Right lobe of liver (tissue), 6 donors: Measurements from ENCODE around the gene C22orf31. TPM values are rescaled to one million over a fixed set of nuclear protein-coding genes. Genes with fewer than 3 reads are reported as not detected.

Experiments used
- ATAC-seq, 4 donors: fragments of 200-7000 bp; cut with Tn5 transposase; one replicate each; pipeline ENCODE4 v1.9.1; 2020; ENCODE audit warnings: mild to moderate bottlenecking in 4 of 4, moderate library complexity in 4 of 4
- DNase-seq, 3 donors: peaks; one replicate each; pipeline ENCODE4 v3.0.0-alpha.2; 2020
- H3K27ac ChIP-seq, 3 donors: fragments of 200-600 bp; one replicate each; pipeline ENCODE4 v1.8.0; 2022
- H3K27me3 ChIP-seq, 2 donors: fragments of 200-600 bp; one replicate each; pipeline ENCODE4 v1.8.0; 2022
- H3K36me3 ChIP-seq, 4 donors: fragments of 200-600 bp; sonication (generic) in 1 of 4; one replicate each; pipeline versions ENCODE4 v1.5.1 to v1.8.0; 2017 to 2022; ENCODE audit warnings: control low read depth in 1 of 4
- H3K4me1 ChIP-seq, 4 donors: fragments of 200-600 bp; sonication (generic) in 1 of 4; one replicate each; pipeline versions ENCODE4 v1.5.1 to v1.8.0; 2017 to 2022; ENCODE audit warnings: control low read depth in 1 of 4
- H3K4me3 ChIP-seq, 3 donors: fragments of 200-600 bp; one replicate each; pipeline ENCODE4 v1.8.0; 2022
- H3K9me3 ChIP-seq, 4 donors: fragments of 200-600 bp; sonication (generic) in 1 of 4; one replicate each; pipeline versions ENCODE4 v1.5.1 to v1.8.0; 2017 to 2022; ENCODE audit warnings: control low read depth in 1 of 4
- POLR2A ChIP-seq: fragments of 450-650 bp; IDR thresholded peaks from one replicate; pipeline ENCODE4 v1.6.1; 2017; ENCODE audit warnings: antibody characterized with exemption, mild to moderate bottlenecking
- WGBS: methylation state at CpG from one replicate; pipeline ENCODE4 v1.1.6; 2018; ENCODE audit warnings: low coverage, low lambda C conversion rate; ENCODE audit not compliant: insufficient coverage; ENCODE audit errors: missing lambda C conversion rate; 5-methylcytosine and 5-hydroxymethylcytosine counted together
- intact Hi-C, 2 donors: fragments of 100-400 bp; cut with DNase I; formaldehyde crosslinking; loops; one replicate each; pipeline versions ENCODE4 v1.11.2 to v1.14.1; 2022
- total RNA-seq, 6 experiments: library from RNA; depleted of rRNA in 2 of 6; stranded (reverse); fragments of >200 nt in 2 of 6; fragmentation: NEBNext Ultra II Directional in 3 of 6; extraction: Animal tissue kit (Norgen Biotek cat#: 25700) in 3 of 6; gene quantifications; one replicate each; pipeline versions ENCODE4 v1.1.0 to v1.2.4, GENCODE V29; 2016 to 2023
- TF ChIP-seq, protein P1 (sequence below), 4 donors: fragments of 200-600 bp in 3 of 4; fragments of 450-650 bp in 1 of 4; IDR thresholded peaks; one replicate each; pipeline versions ENCODE4 v1.5.1 to v1.8.0; 2016 to 2022; ENCODE audit warnings: antibody characterized with exemption in 4 of 4, mild to moderate bottlenecking in 2 of 4
- donor health status: DM: no; HTN: yes; CAD: no.
- donor health status: DM: no; HTN: no; CAD: no.
- donor health status: DM: no; HTN: no; CAD: no.
- donor health status: DM: no; HTN: yes; CAD: no.
- donor health status: DM: no; HTN: yes; CAD: no.

The C22orf31 gene
- total RNA-seq, 6 experiments from 2014 or later, result not detected

DNA sequence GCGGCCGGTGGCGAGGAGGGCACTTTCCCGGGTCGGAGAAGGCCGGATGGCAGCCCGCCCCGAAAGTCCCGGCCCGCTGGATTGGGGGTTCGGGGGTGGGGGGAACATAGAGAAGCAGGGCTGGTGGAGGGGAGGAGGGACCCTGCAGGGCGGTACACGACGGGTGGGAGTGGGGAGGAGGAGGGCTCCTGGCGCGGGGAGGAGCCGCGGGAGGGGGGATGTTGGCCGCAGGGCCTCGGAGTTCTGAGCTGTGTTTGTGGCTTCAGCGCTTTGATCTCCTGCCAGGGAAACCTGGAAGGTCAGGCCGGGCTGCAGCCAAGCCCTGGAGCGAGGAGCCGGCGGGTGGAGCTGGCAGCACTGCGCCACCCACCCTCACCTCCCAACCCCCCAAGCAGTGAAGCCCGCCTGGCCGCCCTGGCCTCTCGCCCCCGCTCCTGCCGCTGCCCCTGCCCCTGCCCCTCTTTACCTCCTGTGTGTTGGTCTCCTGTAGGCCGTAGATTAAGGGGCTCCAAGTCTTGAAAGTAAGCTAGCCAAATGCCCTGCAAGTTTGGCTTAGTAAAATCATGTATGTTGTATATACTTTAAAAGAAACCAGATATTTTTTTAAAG, 30.9 kb downstream of the C22orf31 start:
- no peaks in the 10 kb centered on the region for H3K27me3 ChIP-seq
- DNase-seq (peak; percentile 86 to 96 (median 91)), ATAC-seq (peak; percentile 71 to 83 (median 76))
- TF ChIP-seq, protein P1, sequence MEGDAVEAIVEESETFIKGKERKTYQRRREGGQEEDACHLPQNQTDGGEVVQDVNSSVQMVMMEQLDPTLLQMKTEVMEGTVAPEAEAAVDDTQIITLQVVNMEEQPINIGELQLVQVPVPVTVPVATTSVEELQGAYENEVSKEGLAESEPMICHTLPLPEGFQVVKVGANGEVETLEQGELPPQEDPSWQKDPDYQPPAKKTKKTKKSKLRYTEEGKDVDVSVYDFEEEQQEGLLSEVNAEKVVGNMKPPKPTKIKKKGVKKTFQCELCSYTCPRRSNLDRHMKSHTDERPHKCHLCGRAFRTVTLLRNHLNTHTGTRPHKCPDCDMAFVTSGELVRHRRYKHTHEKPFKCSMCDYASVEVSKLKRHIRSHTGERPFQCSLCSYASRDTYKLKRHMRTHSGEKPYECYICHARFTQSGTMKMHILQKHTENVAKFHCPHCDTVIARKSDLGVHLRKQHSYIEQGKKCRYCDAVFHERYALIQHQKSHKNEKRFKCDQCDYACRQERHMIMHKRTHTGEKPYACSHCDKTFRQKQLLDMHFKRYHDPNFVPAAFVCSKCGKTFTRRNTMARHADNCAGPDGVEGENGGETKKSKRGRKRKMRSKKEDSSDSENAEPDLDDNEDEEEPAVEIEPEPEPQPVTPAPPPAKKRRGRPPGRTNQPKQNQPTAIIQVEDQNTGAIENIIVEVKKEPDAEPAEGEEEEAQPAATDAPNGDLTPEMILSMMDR (IDR thresholded peaks at IDR 0.05), result no peak
- TF ChIP-seq POLR2A, result no peak
- peak overlapping the region; percentile 12 to 51 (median 45) for H3K4me3 ChIP-seq
- intact Hi-C loops, result no loop called here
- WGBS, result 9% methylated on average over 12 of the region's 32 CpGs
- H3K9me3 ChIP-seq, result no peaks in the 10 kb centered on the region
- peaks cover 0 to 55% (median 14%) of the 10 kb centered on the region in 4 donors for H3K4me1 ChIP-seq
- H3K27ac ChIP-seq, result peak overlapping the region; percentile 85 to 94 (median 92)
- no peaks in the 10 kb centered on the region for H3K36me3 ChIP-seq

DNA sequence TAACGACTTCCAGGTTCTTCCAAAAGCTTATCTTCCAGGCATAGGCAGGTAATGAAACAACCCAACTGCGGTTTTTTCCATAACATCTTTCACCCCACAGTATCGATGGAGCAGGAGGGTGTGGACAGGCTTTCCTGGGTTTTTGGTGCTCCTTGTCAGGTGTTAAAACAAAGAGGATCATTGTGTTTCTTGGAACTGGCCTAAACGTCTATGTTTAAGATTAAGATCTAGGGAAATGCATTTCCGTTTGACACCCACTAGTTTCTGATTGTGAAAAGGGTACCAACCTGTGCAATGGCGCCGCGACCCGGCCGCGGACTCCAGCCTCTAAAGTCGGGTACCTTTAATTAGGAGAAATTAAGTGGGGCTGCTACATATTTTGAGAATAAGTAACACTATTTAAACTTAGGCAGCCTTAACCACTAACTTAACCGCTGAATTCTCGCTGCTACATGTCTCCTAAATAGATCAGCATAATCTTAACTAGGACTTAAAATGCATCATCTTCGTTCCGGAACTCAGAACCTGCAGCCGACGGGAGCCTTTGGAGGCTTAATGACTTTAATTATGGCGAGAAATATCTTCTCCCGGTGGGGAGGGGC, 31.5 kb downstream of the C22orf31 start:
- intact Hi-C loops, result no loop called here
- H3K4me1 ChIP-seq, result peaks cover 0 to 55% (median 14%) of the 10 kb centered on the region in 4 donors
- DNase-seq (no peak), ATAC-seq (peak in 2 of 4 donors; percentile 3 to 4)
- H3K4me3 ChIP-seq, result peak overlapping the region; percentile 12 to 51 (median 45)
- WGBS, result 12% methylated on average over 20 of the region's 20 CpGs
- H3K27ac ChIP-seq, result peak overlapping the region; percentile 85 to 94 (median 92)
- H3K27me3 ChIP-seq, result no peaks in the 10 kb centered on the region
- TF ChIP-seq, protein P1 (IDR thresholded peaks at IDR 0.05), result peak in 2 of 4 donors; percentile 18 to 26
- TF ChIP-seq POLR2A, result no peak
- H3K9me3 ChIP-seq, result no peaks in the 10 kb centered on the region
- H3K36me3 ChIP-seq, result no peaks in the 10 kb centered on the region

DNA sequence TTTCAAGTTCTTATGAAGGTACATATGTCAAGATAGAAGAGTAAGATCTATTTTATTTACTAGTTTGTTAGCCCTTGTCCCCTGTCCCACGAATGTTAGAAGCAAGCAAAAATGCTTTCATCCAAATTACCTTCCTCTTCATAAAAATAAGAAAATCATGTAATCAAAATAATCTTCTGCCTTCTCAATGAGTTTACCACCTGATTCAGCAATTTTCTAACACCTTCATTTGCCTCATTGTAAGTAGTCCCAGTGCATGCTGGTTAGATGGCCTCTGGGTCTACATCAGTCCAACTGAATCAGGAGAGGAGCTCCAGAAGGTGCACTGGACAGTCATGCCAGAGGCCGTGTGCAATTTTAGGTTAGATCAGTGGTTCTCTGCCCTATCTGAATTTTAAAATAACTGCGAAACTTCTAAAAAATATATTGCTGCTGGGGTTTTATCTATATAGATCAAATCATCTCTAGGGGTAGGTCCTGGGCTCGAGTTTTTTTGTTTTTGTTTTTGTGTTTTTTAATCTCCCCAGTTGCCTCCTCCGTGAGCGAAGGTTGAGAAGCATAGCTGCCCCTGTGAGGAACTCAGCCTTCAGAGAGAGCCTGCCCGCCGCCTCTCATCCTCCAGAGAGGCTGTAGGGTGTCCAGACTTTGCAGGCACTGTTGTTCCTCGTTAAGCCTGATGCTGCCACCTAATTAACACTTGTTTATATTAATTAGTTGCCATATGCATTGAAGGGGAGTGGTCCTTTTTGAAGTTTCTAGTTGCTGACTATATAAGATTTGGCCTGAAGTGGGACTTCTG, 32.2 kb downstream of the C22orf31 start:
- no peaks in the 10 kb centered on the region for H3K9me3 ChIP-seq
- no peaks in the 10 kb centered on the region for H3K27me3 ChIP-seq
- intact Hi-C loops, result no loop called here
- TF ChIP-seq POLR2A, result no peak
- TF ChIP-seq, protein P1 (IDR thresholded peaks at IDR 0.05), result no peak
- WGBS, result 92% methylated on average over 9 of the region's 9 CpGs
- no peak overlapping the region for H3K4me3 ChIP-seq
- peaks cover 0 to 56% (median 16%) of the 10 kb centered on the region in 4 donors for H3K4me1 ChIP-seq
- no peak for ATAC-seq
- DNase-seq, result no peak
- H3K27ac ChIP-seq, result peak overlapping the region; percentile 4 to 94 (median 85)
- H3K36me3 ChIP-seq, result no peaks in the 10 kb centered on the region

DNA sequence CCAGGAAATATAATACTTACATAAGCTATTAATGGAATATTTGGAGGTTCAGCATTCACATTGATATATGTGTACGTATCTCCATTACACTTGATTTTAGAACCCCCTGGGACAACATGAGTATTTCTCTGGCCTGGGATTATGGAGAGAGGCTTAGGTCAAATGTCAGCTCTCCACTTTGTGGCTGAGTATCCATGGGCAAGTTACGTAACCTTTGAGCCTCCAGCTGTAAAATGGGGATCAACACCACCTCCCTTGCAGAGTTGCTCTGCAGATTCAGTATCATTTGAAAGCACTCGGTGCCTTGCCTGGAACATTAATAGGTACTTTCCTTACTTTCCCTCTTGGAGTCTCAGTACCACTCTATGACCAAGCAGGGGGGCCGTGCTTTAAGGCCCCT, 33.2 kb downstream of the C22orf31 start:
- intact Hi-C loops, result no loop called here
- peaks cover 3 to 64% (median 19%) of the 10 kb centered on the region in 4 donors for H3K4me1 ChIP-seq
- H3K9me3 ChIP-seq, result no peaks in the 10 kb centered on the region
- ATAC-seq (no peak), DNase-seq (no peak)
- no peak for TF ChIP-seq POLR2A
- TF ChIP-seq, protein P1 (IDR thresholded peaks at IDR 0.05), result no peak
- H3K27ac ChIP-seq, result peak overlapping the region in 1 of 3 donors; percentile 38
- 77% methylated on average over 4 of the region's 4 CpGs for WGBS
- H3K27me3 ChIP-seq, result no peaks in the 10 kb centered on the region
- no peaks in the 10 kb centered on the region for H3K36me3 ChIP-seq
- no peak overlapping the region for H3K4me3 ChIP-seq
